ENCODE results near the gene COL4A4. TPM values are rescaled to one million over a fixed set of nuclear protein-coding genes. Genes with fewer than 3 reads are reported as not detected.
A peak's percentile ranks its signal among the peaks of the same experiment; 100 is the strongest.

COL4A4 gene
- total and polyA plus RNA-seq, 2 of the 13 experiments (the other 11 are each of a cell fraction or from before 2014, with no cell fraction given), result not detected

DNA sequence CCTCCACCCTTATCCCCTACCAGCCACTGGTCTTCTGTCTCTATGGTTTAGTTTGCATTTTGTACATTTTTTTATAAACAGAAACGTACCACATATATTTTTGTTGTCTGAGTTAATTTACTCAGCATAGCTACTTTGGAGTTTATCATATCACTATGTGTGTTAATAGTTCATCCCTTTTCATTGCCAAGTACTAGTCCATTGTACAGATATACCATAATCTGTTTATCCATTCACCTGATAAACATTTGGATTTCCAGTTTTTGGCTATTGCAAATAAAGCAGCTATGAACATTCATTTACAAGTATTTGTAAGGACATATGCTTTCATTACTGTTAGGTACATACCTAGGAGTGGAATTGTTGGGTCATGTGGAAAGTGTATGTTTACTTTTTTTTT, 204.6 kb downstream of the COL4A4 start (continued):
- TF ChIP-seq, protein P1, sequence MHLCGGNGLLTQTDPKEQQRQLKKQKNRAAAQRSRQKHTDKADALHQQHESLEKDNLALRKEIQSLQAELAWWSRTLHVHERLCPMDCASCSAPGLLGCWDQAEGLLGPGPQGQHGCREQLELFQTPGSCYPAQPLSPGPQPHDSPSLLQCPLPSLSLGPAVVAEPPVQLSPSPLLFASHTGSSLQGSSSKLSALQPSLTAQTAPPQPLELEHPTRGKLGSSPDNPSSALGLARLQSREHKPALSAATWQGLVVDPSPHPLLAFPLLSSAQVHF (CRISPR knock-in tag; IDR thresholded peaks at IDR 0.05), result no peak
- no peak for TF ChIP-seq ZNF350 (CRISPR knock-in tag; IDR thresholded peaks at IDR 0.05; ENCODE audit: borderline replicate concordance, low read depth)
- TF ChIP-seq, protein P2, sequence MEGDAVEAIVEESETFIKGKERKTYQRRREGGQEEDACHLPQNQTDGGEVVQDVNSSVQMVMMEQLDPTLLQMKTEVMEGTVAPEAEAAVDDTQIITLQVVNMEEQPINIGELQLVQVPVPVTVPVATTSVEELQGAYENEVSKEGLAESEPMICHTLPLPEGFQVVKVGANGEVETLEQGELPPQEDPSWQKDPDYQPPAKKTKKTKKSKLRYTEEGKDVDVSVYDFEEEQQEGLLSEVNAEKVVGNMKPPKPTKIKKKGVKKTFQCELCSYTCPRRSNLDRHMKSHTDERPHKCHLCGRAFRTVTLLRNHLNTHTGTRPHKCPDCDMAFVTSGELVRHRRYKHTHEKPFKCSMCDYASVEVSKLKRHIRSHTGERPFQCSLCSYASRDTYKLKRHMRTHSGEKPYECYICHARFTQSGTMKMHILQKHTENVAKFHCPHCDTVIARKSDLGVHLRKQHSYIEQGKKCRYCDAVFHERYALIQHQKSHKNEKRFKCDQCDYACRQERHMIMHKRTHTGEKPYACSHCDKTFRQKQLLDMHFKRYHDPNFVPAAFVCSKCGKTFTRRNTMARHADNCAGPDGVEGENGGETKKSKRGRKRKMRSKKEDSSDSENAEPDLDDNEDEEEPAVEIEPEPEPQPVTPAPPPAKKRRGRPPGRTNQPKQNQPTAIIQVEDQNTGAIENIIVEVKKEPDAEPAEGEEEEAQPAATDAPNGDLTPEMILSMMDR (CRISPR knock-in tag; IDR thresholded peaks at IDR 0.05), result no peak

GRCh38 chr2:226956659-226957058, 207.3 kb downstream of the COL4A4 start:
- peak; percentile 83 for FAIRE-seq
- in situ Hi-C loops (cut with HindIII; ENCODE audit: extremely low pct_ligation_motif_present, low pct_unique_long_range_greater_than_20kb), result no loop called here
- Histone ChIP-seq H3K4me1 (ENCODE audit: insufficient read depth, low read length) (peaks cover 12% of the 10 kb centered on the region), H3K4me3 (replicated peaks in 1 of 3; ENCODE audit: insufficient read depth in 1 of 3, low read depth in 2 of 3, low read length in 3 of 3) (no peak overlapping the region), H3K27me3 (ENCODE audit: control insufficient read depth in 1 of 2, insufficient read depth in 2 of 2, low read length in 2 of 2) (no peaks in the 10 kb centered on the region), H4K20me1 (ENCODE audit: insufficient read depth, low read length) (no peaks in the 10 kb centered on the region), H3K9me3 (ENCODE audit: low read length) (no peaks in the 10 kb centered on the region), H3K36me3 (replicated peaks in 1 of 2; ENCODE audit: control insufficient read depth in 1 of 2, insufficient read depth in 2 of 2, low read length in 2 of 2) (no peaks in the 10 kb centered on the region), H3K79me2 (ENCODE audit: insufficient read depth, low read length) (no peaks in the 10 kb centered on the region), H2AFZ (ENCODE audit: low read length) (no peak overlapping the region), H3K4me2 (ENCODE audit: low read depth, low read length) (no peak overlapping the region), H3K9ac (ENCODE audit: insufficient read depth, low read depth, low read length) (no peak overlapping the region), H3K27ac (ENCODE audit: extremely low read length, insufficient read depth, low read length) (peak overlapping the region; percentile 1)
- ChIA-PET POLR2A (no interaction called here), CTCF (ENCODE audit: low intra/inter-chr PET ratio, low total read pairs) (no interaction called here)
- ATAC-seq, result peak; percentile 99
- no TSS peak for BruUV-seq (replicated peaks)
- intact Hi-C loops (cut with micrococcal nuclease; ENCODE audit: unreplicated experiment), result no loop called here
- DNase-seq (ENCODE audit: low spot score), result peak; percentile 60
- 0% methylated on average over 1 of the region's 1 CpG for WGBS (ENCODE audit: low lambda C conversion rate)
- TF ChIP-seq GATAD2A (CRISPR knock-in tag; IDR thresholded peaks at IDR 0.05) (peak; percentile 65), ZNF790 (CRISPR knock-in tag; IDR thresholded peaks at IDR 0.05; ENCODE audit: borderline replicate concordance) (no peak), JARID2 (CRISPR knock-in tag; IDR thresholded peaks at IDR 0.05; ENCODE audit: insufficient replicate concordance) (no peak), ZHX2 (IDR thresholded peaks at IDR 0.05; ENCODE audit: low read depth) (no peak), ZHX2 (CRISPR knock-in tag; IDR thresholded peaks at IDR 0.05; ENCODE audit: borderline replicate concordance) (no peak), NCOA2 (CRISPR knock-in tag; IDR thresholded peaks at IDR 0.05) (peak; percentile 58), TARDBP (CRISPR knock-in tag; IDR thresholded peaks at IDR 0.05) (0 out of 2 replicates have a peak, but pooled peaks have one; percentile 38), RXRA (CRISPR knock-in tag; IDR thresholded peaks at IDR 0.05) (peak; percentile 91; the same call in 1 of the 2 replicates), DPF2 (CRISPR knock-in tag; IDR thresholded peaks at IDR 0.05; ENCODE audit: borderline replicate concordance, low read depth) (no peak), RELA (CRISPR knock-in tag; IDR thresholded peaks at IDR 0.05) (no peak), CREM (IDR thresholded peaks at IDR 0.05) (no peak), CREM (CRISPR knock-in tag; IDR thresholded peaks at IDR 0.05) (no peak)
- TF ChIP-seq, protein P3, sequence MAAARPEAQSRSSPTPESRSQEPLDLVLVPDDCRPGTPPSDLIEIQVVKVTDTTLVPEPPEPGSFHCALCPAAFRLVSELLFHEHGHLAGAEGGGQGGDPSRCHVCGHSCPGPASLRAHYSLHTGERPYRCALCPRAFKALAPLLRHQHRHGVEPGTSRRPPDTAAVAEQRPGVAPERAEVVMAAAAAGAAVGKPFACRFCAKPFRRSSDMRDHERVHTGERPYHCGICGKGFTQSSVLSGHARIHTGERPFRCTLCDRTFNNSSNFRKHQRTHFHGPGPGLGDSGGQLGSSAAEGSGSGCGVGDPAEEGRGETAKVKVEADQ (CRISPR knock-in tag; IDR thresholded peaks at IDR 0.05; ENCODE audit: borderline replicate concordance), result no peak

Data from HepG2 (cell line).